Measurements from ENCODE around the gene HP1BP3.

DNA sequence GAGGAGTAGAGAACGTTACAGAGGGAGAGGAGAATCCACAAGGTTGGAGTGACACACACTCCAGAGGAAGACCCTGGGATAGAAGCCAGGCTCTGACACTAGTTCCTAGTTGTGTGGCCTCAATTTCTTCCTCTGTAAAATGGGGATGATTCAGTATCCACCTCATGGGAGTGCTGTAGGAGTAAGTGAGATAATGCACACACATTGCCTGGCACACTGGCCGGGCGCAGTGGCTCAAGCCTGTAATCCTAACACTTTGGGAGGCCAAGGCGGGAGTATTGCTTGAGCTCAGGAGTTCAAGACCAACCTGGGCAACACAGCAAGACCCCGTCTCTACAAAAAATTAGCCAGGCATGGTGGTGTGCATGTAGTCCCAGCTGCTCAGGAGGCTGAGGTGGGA, 78.2 kb downstream of the HP1BP3 start:
- TF ChIP-seq, protein P1, sequence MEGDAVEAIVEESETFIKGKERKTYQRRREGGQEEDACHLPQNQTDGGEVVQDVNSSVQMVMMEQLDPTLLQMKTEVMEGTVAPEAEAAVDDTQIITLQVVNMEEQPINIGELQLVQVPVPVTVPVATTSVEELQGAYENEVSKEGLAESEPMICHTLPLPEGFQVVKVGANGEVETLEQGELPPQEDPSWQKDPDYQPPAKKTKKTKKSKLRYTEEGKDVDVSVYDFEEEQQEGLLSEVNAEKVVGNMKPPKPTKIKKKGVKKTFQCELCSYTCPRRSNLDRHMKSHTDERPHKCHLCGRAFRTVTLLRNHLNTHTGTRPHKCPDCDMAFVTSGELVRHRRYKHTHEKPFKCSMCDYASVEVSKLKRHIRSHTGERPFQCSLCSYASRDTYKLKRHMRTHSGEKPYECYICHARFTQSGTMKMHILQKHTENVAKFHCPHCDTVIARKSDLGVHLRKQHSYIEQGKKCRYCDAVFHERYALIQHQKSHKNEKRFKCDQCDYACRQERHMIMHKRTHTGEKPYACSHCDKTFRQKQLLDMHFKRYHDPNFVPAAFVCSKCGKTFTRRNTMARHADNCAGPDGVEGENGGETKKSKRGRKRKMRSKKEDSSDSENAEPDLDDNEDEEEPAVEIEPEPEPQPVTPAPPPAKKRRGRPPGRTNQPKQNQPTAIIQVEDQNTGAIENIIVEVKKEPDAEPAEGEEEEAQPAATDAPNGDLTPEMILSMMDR (IDR thresholded peaks at IDR 0.05; ENCODE audit: insufficient read depth, low read length) = no peak
- TF ChIP-seq, protein P2, sequence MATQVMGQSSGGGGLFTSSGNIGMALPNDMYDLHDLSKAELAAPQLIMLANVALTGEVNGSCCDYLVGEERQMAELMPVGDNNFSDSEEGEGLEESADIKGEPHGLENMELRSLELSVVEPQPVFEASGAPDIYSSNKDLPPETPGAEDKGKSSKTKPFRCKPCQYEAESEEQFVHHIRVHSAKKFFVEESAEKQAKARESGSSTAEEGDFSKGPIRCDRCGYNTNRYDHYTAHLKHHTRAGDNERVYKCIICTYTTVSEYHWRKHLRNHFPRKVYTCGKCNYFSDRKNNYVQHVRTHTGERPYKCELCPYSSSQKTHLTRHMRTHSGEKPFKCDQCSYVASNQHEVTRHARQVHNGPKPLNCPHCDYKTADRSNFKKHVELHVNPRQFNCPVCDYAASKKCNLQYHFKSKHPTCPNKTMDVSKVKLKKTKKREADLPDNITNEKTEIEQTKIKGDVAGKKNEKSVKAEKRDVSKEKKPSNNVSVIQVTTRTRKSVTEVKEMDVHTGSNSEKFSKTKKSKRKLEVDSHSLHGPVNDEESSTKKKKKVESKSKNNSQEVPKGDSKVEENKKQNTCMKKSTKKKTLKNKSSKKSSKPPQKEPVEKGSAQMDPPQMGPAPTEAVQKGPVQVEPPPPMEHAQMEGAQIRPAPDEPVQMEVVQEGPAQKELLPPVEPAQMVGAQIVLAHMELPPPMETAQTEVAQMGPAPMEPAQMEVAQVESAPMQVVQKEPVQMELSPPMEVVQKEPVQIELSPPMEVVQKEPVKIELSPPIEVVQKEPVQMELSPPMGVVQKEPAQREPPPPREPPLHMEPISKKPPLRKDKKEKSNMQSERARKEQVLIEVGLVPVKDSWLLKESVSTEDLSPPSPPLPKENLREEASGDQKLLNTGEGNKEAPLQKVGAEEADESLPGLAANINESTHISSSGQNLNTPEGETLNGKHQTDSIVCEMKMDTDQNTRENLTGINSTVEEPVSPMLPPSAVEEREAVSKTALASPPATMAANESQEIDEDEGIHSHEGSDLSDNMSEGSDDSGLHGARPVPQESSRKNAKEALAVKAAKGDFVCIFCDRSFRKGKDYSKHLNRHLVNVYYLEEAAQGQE (IDR thresholded peaks at IDR 0.05; ENCODE audit: insufficient replicate concordance, low read depth) = no peak
- TF ChIP-seq POLR2AphosphoS5 (IDR thresholded peaks at IDR 0.05; ENCODE audit: low read depth) (no peak), SPI1 (IDR thresholded peaks at IDR 0.05; ENCODE audit: borderline replicate concordance, low read depth) (no peak), GABPA (IDR thresholded peaks at IDR 0.05; ENCODE audit: low read depth) (no peak)

All from HL-60 (cell line).